ENCODE data around the gene SLC30A1. TPM values are rescaled to one million over a fixed set of nuclear protein-coding genes. Genes with fewer than 3 reads are reported as not detected.

SLC30A1 gene
- total RNA-seq, 1 donor from 2014 or later: 18.2 TPM

DNA sequence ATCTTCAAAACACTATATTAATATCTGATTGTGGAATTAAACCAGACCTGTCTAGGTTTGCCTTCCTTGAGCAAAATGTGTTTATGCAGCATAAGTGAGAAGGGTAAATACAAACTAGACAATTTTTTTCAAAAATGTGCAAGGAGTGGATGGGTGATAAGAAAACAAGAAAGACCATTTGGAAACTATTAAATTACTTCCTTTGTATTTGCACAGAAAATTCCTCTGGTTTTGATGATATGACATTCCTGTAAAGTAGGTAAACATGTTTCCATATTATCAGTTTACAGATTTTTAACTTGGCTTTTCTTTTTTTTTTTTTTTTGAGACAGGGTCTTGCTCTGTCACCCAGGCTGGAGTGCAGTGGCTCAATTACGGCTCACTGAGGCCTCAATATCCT is 24.8 kb upstream of the SLC30A1 start:
- no peaks in the 10 kb centered on the region for H3K36me3 Mint-ChIP-seq (ENCODE audit: low read depth)
- H3K27ac Mint-ChIP-seq (ENCODE audit: unreplicated experiment): no peak overlapping the region
- DNase-seq (ENCODE audit: low spot score): no peak
- peaks cover 9% of the 10 kb centered on the region for H3K4me1 Mint-ChIP-seq (ENCODE audit: low read depth)
- H3K9me3 Mint-ChIP-seq (ENCODE audit: low read depth): peaks cover 8% of the 10 kb centered on the region
- H3K27me3 Mint-ChIP-seq (ENCODE audit: low read depth): no peaks in the 10 kb centered on the region
- no peak overlapping the region for H3K4me3 Mint-ChIP-seq (ENCODE audit: unreplicated experiment)
- TF ChIP-seq, protein P1, sequence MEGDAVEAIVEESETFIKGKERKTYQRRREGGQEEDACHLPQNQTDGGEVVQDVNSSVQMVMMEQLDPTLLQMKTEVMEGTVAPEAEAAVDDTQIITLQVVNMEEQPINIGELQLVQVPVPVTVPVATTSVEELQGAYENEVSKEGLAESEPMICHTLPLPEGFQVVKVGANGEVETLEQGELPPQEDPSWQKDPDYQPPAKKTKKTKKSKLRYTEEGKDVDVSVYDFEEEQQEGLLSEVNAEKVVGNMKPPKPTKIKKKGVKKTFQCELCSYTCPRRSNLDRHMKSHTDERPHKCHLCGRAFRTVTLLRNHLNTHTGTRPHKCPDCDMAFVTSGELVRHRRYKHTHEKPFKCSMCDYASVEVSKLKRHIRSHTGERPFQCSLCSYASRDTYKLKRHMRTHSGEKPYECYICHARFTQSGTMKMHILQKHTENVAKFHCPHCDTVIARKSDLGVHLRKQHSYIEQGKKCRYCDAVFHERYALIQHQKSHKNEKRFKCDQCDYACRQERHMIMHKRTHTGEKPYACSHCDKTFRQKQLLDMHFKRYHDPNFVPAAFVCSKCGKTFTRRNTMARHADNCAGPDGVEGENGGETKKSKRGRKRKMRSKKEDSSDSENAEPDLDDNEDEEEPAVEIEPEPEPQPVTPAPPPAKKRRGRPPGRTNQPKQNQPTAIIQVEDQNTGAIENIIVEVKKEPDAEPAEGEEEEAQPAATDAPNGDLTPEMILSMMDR (IDR thresholded peaks at IDR 0.05): no peak

DNA sequence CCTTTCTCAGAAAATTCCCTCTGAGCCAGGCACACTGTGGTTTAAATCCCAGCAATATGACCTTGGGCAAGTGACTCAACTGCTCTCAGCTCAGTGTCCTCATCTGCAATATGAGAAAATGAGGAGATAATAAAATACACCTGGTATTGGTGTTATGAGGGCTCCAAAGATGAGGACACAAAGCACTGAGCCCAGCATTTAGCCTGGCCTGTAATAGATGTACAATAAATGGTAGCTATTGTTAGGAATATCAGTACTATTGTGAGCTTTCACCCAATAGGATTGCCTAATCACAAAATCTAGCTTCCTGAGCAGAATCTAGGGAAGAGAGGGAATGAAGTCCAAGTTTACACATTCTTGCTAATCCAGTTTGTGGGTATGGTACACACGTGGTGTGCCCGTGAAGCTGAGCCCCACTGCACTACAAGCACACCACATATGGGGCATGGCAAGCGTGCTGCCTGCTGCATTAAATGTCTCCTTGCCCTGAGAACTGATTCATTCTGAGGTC is 24.3 kb upstream of the SLC30A1 start:
- Mint-ChIP-seq H3K4me1 (ENCODE audit: low read depth) (peaks cover 9% of the 10 kb centered on the region), H3K27ac (ENCODE audit: unreplicated experiment) (no peak overlapping the region), H3K36me3 (ENCODE audit: low read depth) (no peaks in the 10 kb centered on the region), H3K9me3 (ENCODE audit: low read depth) (peaks cover 8% of the 10 kb centered on the region), H3K27me3 (ENCODE audit: low read depth) (no peaks in the 10 kb centered on the region), H3K4me3 (ENCODE audit: unreplicated experiment) (no peak overlapping the region)
- DNase-seq (ENCODE audit: low spot score): no peak
- TF ChIP-seq, protein P1 (IDR thresholded peaks at IDR 0.05): no peak

DNA sequence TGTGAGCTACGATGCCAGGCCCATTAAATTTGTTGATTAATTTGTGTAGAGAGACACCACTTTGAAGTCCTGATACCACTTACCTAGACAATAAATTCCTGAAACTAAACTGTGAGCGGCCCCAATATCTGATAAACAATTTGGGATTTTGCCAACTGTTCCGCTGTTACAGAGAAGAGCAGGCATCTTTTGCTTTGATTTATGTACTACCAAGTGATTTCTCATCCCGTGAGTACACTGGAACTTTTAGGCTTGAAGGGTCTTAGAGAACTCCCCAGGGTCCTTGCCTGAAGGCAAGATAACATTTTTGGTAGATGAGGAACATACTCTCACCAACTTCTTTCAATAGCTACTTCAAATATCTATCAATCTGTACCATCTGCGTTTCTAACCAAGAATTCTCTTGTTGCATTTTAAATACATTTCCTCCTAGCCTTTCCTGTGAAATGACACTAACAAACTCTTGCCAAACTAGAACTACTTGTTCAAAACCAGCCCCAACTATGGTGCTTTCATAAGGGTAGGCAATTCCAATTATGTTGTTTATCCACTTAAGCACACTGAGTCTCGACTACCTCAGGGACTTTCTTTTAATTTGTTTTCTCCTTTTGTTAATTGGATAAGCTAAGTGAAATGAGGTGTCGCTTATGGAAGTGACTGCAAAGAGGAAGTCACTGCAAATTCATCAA is 23.2 kb upstream of the SLC30A1 start:
- Mint-ChIP-seq H3K4me3 (ENCODE audit: unreplicated experiment) (no peak overlapping the region), H3K27me3 (ENCODE audit: low read depth) (no peaks in the 10 kb centered on the region), H3K4me1 (ENCODE audit: low read depth) (peaks cover 5% of the 10 kb centered on the region), H3K36me3 (ENCODE audit: low read depth) (no peaks in the 10 kb centered on the region), H3K27ac (ENCODE audit: unreplicated experiment) (no peak overlapping the region), H3K9me3 (ENCODE audit: low read depth) (peaks cover 8% of the 10 kb centered on the region)
- TF ChIP-seq, protein P1 (IDR thresholded peaks at IDR 0.05): no peak
- no peak for DNase-seq (ENCODE audit: low spot score)

DNA sequence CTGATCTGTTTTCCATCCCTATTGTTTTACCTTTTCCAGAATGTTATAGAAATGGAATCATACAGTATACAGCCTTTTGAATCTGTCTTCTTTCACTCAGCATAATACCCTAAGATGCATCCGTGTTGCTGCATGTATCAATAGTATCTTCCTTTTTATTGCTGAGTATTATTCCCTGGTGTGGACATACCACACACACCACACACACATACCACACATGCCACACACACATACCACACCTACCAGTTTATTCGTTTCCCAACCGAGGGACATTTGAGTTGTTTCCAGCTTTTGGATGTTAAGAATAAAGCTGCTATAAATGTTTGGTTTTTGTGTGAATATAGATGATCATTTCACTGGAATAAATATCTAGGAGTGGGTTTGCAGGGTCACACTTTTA is 22.2 kb upstream of the SLC30A1 start:
- Mint-ChIP-seq H3K4me3 (ENCODE audit: unreplicated experiment) (no peak overlapping the region), H3K4me1 (ENCODE audit: low read depth) (no peaks in the 10 kb centered on the region), H3K27me3 (ENCODE audit: low read depth) (no peaks in the 10 kb centered on the region), H3K27ac (ENCODE audit: unreplicated experiment) (no peak overlapping the region), H3K9me3 (ENCODE audit: low read depth) (peaks cover 8% of the 10 kb centered on the region), H3K36me3 (ENCODE audit: low read depth) (no peaks in the 10 kb centered on the region)
- TF ChIP-seq, protein P1 (IDR thresholded peaks at IDR 0.05): no peak
- no peak for DNase-seq (ENCODE audit: low spot score)

DNA sequence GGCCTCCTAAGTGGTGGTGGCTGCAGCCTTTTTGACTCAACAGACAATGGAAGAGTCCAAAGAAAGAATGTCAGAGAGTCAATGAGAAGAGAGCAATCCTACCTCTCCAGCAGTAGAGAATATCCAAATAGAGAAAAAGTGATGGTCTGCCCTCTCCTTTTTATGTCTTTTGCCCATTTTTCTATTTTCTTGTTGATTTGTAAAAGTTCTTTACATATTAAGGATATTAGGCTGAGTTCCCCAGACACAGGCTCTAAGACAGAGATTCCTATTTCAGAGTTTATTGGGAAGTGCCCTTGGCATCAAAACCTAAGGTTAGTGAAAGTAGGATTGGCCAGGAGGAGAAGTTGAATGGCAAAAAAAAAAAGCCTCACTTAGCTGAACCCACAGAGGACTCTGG is 20.3 kb upstream of the SLC30A1 start:
- Mint-ChIP-seq H3K4me1 (ENCODE audit: low read depth) (no peaks in the 10 kb centered on the region), H3K9me3 (ENCODE audit: low read depth) (peaks cover 8% of the 10 kb centered on the region), H3K4me3 (ENCODE audit: unreplicated experiment) (no peak overlapping the region), H3K36me3 (ENCODE audit: low read depth) (no peaks in the 10 kb centered on the region), H3K27me3 (ENCODE audit: low read depth) (no peaks in the 10 kb centered on the region), H3K27ac (ENCODE audit: unreplicated experiment) (no peak overlapping the region)
- no peak for DNase-seq (ENCODE audit: low spot score)
- TF ChIP-seq, protein P1 (IDR thresholded peaks at IDR 0.05): no peak

All from chondrocyte (in vitro differentiated cells).